Muscle layer of duodenum (tissue), 2 donors: Measurements from ENCODE around the gene LRRC52.
A peak's percentile ranks its signal among the peaks of the same experiment; 100 is the strongest.
"Not testable (repeated sequence)": the region's sequence is repeated elsewhere in the genome, so short reads cannot be mapped to it uniquely, and the experiment has no call there.

ENCODE experiments used
- H3K27ac ChIP-seq: one replicate; pipeline ENCODE4 v1.7.0; 2013; ENCODE audit warnings: mild to moderate bottlenecking, low read length
- H3K27me3 ChIP-seq: one replicate; pipeline ENCODE4 v1.7.0; 2013; ENCODE audit warnings: low read depth, mild to moderate bottlenecking, control low read depth, low read length
- H3K36me3 ChIP-seq, 2 donors: one replicate each; pipeline ENCODE4 v1.7.0; 2013; ENCODE audit warnings: low read length in 2 of 2, control low read depth in 1 of 2, mild to moderate bottlenecking in 1 of 2; ENCODE audit not compliant: insufficient read depth in 2 of 2, control insufficient read depth in 1 of 2
- H3K4me1 ChIP-seq, 2 donors: one replicate each; pipeline ENCODE4 v1.7.0; 2013; ENCODE audit warnings: low read length in 2 of 2, mild to moderate bottlenecking in 2 of 2, control low read depth in 1 of 2, moderate library complexity in 1 of 2; ENCODE audit not compliant: insufficient read depth in 2 of 2, control insufficient read depth in 1 of 2
- H3K4me3 ChIP-seq, 2 donors: one replicate each; pipeline ENCODE4 v1.7.0; 2013; ENCODE audit warnings: low read length in 2 of 2, low read depth in 1 of 2, mild to moderate bottlenecking in 1 of 2
- H3K9me3 ChIP-seq, 2 donors: one replicate each; pipeline ENCODE4 v1.7.0; 2013; ENCODE audit warnings: low read length in 2 of 2, control low read depth in 1 of 2, mild to moderate bottlenecking in 1 of 2; ENCODE audit not compliant: control insufficient read depth in 1 of 2
- donor health status: healthy.

LRRC52 gene

GRCh38 chr1:165592945-165593823 is 49.4 kb downstream of the LRRC52 start:
- Histone ChIP-seq H3K9me3 (no peaks in the 10 kb centered on the region), H3K4me1 (peaks cover 0 to 4% of the 10 kb centered on the region in 2 donors), H3K36me3 (no peaks in the 10 kb centered on the region), H3K27ac (no peak overlapping the region), H3K27me3 (peaks cover 10% of the 10 kb centered on the region), H3K4me3 (no peak overlapping the region)

GRCh38 chr1:165595246-165595938 is 51.6 kb downstream of the LRRC52 start:
- Histone ChIP-seq H3K27me3 (peaks cover 10% of the 10 kb centered on the region), H3K4me1 (peaks cover 0 to 4% of the 10 kb centered on the region in 2 donors), H3K27ac (no peak overlapping the region), H3K4me3 (no peak overlapping the region), H3K36me3 (no peaks in the 10 kb centered on the region), H3K9me3 (no peaks in the 10 kb centered on the region)

GRCh38 chr1:165597883-165598675 is 54.3 kb downstream of the LRRC52 start:
- Histone ChIP-seq H3K27ac (peak overlapping the region; percentile 89), H3K27me3 (peaks cover 6% of the 10 kb centered on the region), H3K4me1 (peaks cover 0 to 4% of the 10 kb centered on the region in 2 donors), H3K36me3 (no peaks in the 10 kb centered on the region), H3K4me3 (peak overlapping the region; percentile 76 to 89), H3K9me3 (no peaks in the 10 kb centered on the region)

DNA sequence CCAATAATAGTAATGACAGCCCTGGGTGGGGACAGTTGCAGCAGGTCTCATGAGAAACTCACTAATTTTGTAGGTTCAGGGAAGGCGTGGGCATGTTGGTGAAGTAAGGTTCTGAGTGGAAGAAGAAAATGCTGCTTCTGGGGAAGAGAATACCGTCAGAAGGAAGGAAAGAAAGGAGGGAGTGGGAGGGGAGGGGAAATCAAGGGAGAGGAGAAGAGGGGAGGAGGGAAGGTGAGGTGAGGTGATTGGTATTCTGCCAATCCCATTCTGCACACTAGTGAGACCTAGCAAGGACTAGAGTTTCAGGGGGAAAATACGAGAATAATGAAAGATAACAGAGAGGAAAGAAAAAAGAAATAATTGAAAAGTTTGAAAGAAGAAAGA is 54.9 kb downstream of the LRRC52 start:
- no peaks in the 10 kb centered on the region for H3K9me3 ChIP-seq
- peaks cover 6% of the 10 kb centered on the region for H3K27me3 ChIP-seq
- peaks cover 0 to 4% of the 10 kb centered on the region in 2 donors for H3K4me1 ChIP-seq
- peak overlapping the region; percentile 89 for H3K27ac ChIP-seq
- H3K36me3 ChIP-seq: no peaks in the 10 kb centered on the region
- H3K4me3 ChIP-seq: peak overlapping the region; percentile 76 to 89

DNA sequence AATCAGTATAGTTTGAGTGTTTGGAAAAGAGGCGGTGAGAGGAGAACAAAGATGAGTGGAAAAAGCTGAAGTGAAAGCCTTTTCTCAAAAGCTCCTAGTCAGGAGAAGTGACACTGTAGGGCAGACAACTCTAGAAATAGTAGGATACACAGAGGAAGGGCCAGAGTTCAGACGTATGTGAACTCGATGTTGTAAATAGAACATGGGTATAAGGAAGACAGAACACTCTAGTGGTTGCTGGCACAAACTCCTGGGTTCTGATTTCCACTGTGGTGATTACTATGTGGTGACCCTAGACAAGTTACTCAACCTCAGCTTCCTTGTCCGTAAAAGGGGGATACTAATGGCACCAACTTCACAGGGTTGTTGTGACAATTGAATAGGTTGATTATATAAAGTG is 57.0 kb downstream of the LRRC52 start:
- Histone ChIP-seq H3K4me1 (peaks cover 0 to 4% of the 10 kb centered on the region in 2 donors), H3K4me3 (no peak overlapping the region), H3K36me3 (no peaks in the 10 kb centered on the region), H3K27me3 (no peaks in the 10 kb centered on the region), H3K9me3 (no peaks in the 10 kb centered on the region), H3K27ac (no peak overlapping the region)

- Histone ChIP-seq H3K4me1 (no peaks in the 10 kb centered on the region), H3K9me3 (no peaks in the 10 kb centered on the region), H3K27me3 (no peaks in the 10 kb centered on the region), H3K4me3 (no peak overlapping the region), H3K36me3 (no peaks in the 10 kb centered on the region), H3K27ac (no peak overlapping the region)
These were observed 60.0 kb downstream of the LRRC52 start for GRCh38 chr1:165603810-165604209.

DNA sequence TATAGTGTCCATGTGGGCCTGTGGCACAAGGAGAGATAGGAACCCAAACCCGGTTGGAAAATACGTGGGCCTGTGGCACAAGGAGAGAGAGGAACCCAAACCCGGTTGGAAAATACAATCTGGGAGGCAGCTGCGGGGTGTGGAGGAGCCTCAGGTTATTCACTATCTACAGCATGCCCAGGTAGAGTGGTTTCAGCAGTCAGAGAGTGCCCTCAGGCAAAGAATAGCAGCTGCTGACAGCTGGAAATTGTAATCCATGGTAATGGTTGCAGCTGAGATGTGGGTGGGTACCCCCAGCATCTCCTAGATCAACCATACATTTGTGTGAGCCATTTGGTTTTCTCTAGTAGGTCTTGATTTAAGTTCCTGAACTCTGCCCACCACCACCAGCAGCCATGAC is 61.4 kb downstream of the LRRC52 start:
- Histone ChIP-seq H3K9me3 (no peaks in the 10 kb centered on the region), H3K36me3 (no peaks in the 10 kb centered on the region), H3K27me3 (no peaks in the 10 kb centered on the region), H3K27ac (no peak overlapping the region), H3K4me1 (no peaks in the 10 kb centered on the region), H3K4me3 (no peak overlapping the region)

- H3K4me3 ChIP-seq, H3K36me3 ChIP-seq, H3K27me3 ChIP-seq, H3K4me1 ChIP-seq, H3K27ac ChIP-seq, H3K9me3 ChIP-seq: not testable (repeated sequence)
These were observed 62.9 kb downstream of the LRRC52 start for GRCh38 chr1:165606676-165607075.

- Histone ChIP-seq H3K27me3 (no peaks in the 10 kb centered on the region), H3K4me3 (no peak overlapping the region), H3K36me3 (no peaks in the 10 kb centered on the region)
These were observed 67.1 kb downstream of the LRRC52 start for GRCh38 chr1:165610866-165611265.

GRCh38 chr1:165612062-165612461 is 68.3 kb downstream of the LRRC52 start:
- H3K4me1 ChIP-seq: no peaks in the 10 kb centered on the region
- H3K36me3 ChIP-seq: no peaks in the 10 kb centered on the region
- H3K4me3 ChIP-seq: no peak overlapping the region
- H3K27ac ChIP-seq: no peak overlapping the region
- H3K27me3 ChIP-seq: no peaks in the 10 kb centered on the region
- H3K9me3 ChIP-seq: peaks cover 0 to 3% of the 10 kb centered on the region in 2 donors

More at GRCh38 chr1:165610866-165611265, 67.1 kb downstream of the LRRC52 start:
- no peaks in the 10 kb centered on the region for H3K4me1 ChIP-seq
- peaks cover 0 to 3% of the 10 kb centered on the region in 2 donors for H3K9me3 ChIP-seq
- H3K27ac ChIP-seq: no peak overlapping the region
